ENCODE data around the gene CALHM6. TPM values are rescaled to one million over a fixed set of nuclear protein-coding genes. Genes with fewer than 3 reads are reported as not detected.

CALHM6 gene
- total RNA-seq, 1 experiment from 2014 or later = not detected

- TF ChIP-seq EZH2 (IDR thresholded peaks at IDR 0.05) = no peak
- no peak for TF ChIP-seq POLR2A (IDR thresholded peaks at IDR 0.05; ENCODE audit: borderline replicate concordance, extremely low read depth, insufficient read depth, insufficient read length)
- no peak for TF ChIP-seq ZFX (IDR thresholded peaks at IDR 0.05)
- no peak for TF ChIP-seq CBX3 (IDR thresholded peaks at IDR 0.05; ENCODE audit: low read depth)
- TF ChIP-seq TCF7L2 (IDR thresholded peaks at IDR 0.05; ENCODE audit: borderline replicate concordance, extremely low read depth, insufficient read depth, insufficient read length) = no peak
- no peak for TF ChIP-seq CEBPB (IDR thresholded peaks at IDR 0.05; ENCODE audit: low read depth)
- no peak for TF ChIP-seq SIN3A (IDR thresholded peaks at IDR 0.05; ENCODE audit: low read depth)
- no peak for TF ChIP-seq ZNF274 (IDR thresholded peaks at IDR 0.05; ENCODE audit: low read depth, low read length)
- no peak for TF ChIP-seq MAX (IDR thresholded peaks at IDR 0.05)
These were observed 10.9 kb upstream of the CALHM6 start (continued) for GRCh38 chr6:116450185-116450710.

GRCh38 chr6:116450769-116451740 is 10.1 kb upstream of the CALHM6 start:
- no peak overlapping the region for H2AFZ ChIP-seq (ENCODE audit: low read depth, low read length, poor library complexity, severe bottlenecking)
- intact Hi-C loops (cut with micrococcal nuclease) = no loop called here
- no peaks in the 10 kb centered on the region for H3K36me3 ChIP-seq (ENCODE audit: control insufficient read depth in 1 of 2, insufficient read depth in 2 of 2, low read length in 2 of 2)
- no peaks in the 10 kb centered on the region for H3K4me1 ChIP-seq (ENCODE audit: control insufficient read depth in 1 of 2, insufficient read depth in 2 of 2, low read length in 2 of 2)
- H3K9ac ChIP-seq (ENCODE audit: low read length) = no peak overlapping the region
- no TSS peak for BruUV-seq (replicated peaks)
- ATAC-seq = no peak
- no peaks in the 10 kb centered on the region for H3K9me3 ChIP-seq (ENCODE audit: control insufficient read depth in 1 of 2, insufficient read depth in 1 of 2, low read depth in 1 of 2, low read length in 2 of 2)
- ChIA-PET POLR2A (no interaction called here), RAD21 (ENCODE audit: low non-redundant PET in 1 of 2, low total read pairs in 2 of 2, uncharacterized antibody in 2 of 2, unreplicated experiment in 2 of 2) (no interaction called here), CTCF (no interaction called here)
- no peaks in the 10 kb centered on the region for H3K27me3 ChIP-seq (ENCODE audit: insufficient read depth, low read length)
- no peaks in the 10 kb centered on the region for H3K79me2 ChIP-seq (ENCODE audit: insufficient read depth, low read length)
- no peaks in the 10 kb centered on the region for H4K20me1 ChIP-seq (ENCODE audit: insufficient read depth)
- H3K4me2 ChIP-seq (ENCODE audit: low read length) = no peak overlapping the region
- TF ChIP-seq POLR2A (IDR thresholded peaks at IDR 0.05; ENCODE audit: borderline replicate concordance, extremely low read depth, insufficient read depth, insufficient read length) = no peak
- no peak for TF ChIP-seq FOSL1 (IDR thresholded peaks at IDR 0.05; ENCODE audit: low read depth)
- no peak for TF ChIP-seq CEBPB (IDR thresholded peaks at IDR 0.05; ENCODE audit: low read depth)
- no peak for TF ChIP-seq ATF3 (IDR thresholded peaks at IDR 0.05)
- no peak for TF ChIP-seq JUND (IDR thresholded peaks at IDR 0.05)
- no peaks in the 10 kb centered on the region for H3K9me2 ChIP-seq (ENCODE audit: insufficient read depth)
- no peak for DNase-seq (ENCODE audit: low read depth, low spot score)
- no peak overlapping the region for H3K4me3 ChIP-seq (replicated peaks in 1 of 2; ENCODE audit: low read depth in 1 of 2, low read length in 2 of 2)
- H3K27ac ChIP-seq (ENCODE audit: low read depth, low read length) = no peak overlapping the region
